ENCODE results near the gene INKA1. TPM values are rescaled to one million over a fixed set of nuclear protein-coding genes. Genes with fewer than 3 reads are reported as not detected.

Gene INKA1
- total and polyA plus RNA-seq, 8 donors = 1.8 to 15.0 (median 3.9) TPM; not detected in 2

DNA sequence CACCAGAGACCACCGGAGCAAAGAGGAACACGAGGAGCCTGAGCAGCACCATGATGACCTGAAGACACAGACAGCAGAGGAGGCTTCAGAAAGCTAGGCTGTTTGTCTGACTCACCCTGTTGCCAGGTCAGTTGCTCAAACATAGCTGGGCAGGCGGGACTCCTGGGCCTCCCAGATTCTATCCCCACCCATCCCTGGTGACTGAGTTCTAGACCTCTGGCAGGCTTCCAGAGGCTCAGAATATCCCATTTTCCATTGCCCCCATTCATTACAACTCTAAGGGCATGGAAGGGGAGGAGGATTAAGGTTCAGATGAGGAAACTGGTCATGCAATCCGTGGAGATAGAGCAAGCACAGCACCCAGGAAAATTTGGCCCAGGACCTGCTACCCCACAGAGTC, 3.3 kb upstream of the INKA1 start, which contains the start of gene CDHR4:
TSS of gene CDHR4 (minus strand) at position 113 of the 400 bp plus-strand sequence. CDS start at position 52, 61 bp downstream.
- Histone ChIP-seq H3K4me3 (no peak within 1 kb of the TSS), H3K27me3 (no peaks in the 10 kb centered on the region), H3K36me3 (no peaks in the 10 kb centered on the region), H3K27ac (no peak within 1 kb of the TSS), H3K4me1 (peaks cover 13 to 40% (median 27%) of the 10 kb centered on the region in 4 donors), H3K9me3 (no peaks in the 10 kb centered on the region)
- intact Hi-C loops (cut with DNase I; ENCODE audit: low total_unique reads) = no loop called here
- peak in 1 of 2 donors; percentile 48 for DNase-seq
- TF ChIP-seq POLR2A (IDR thresholded peaks at IDR 0.05) = no peak
- TF ChIP-seq, protein P1, sequence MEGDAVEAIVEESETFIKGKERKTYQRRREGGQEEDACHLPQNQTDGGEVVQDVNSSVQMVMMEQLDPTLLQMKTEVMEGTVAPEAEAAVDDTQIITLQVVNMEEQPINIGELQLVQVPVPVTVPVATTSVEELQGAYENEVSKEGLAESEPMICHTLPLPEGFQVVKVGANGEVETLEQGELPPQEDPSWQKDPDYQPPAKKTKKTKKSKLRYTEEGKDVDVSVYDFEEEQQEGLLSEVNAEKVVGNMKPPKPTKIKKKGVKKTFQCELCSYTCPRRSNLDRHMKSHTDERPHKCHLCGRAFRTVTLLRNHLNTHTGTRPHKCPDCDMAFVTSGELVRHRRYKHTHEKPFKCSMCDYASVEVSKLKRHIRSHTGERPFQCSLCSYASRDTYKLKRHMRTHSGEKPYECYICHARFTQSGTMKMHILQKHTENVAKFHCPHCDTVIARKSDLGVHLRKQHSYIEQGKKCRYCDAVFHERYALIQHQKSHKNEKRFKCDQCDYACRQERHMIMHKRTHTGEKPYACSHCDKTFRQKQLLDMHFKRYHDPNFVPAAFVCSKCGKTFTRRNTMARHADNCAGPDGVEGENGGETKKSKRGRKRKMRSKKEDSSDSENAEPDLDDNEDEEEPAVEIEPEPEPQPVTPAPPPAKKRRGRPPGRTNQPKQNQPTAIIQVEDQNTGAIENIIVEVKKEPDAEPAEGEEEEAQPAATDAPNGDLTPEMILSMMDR (IDR thresholded peaks at IDR 0.05) = no peak
- no peak for TF ChIP-seq POLR2AphosphoS5 (IDR thresholded peaks at IDR 0.05)
- no peak for TF ChIP-seq EP300 (IDR thresholded peaks at IDR 0.05)
- 35 to 64% (median 57%) methylated on average over 2 to 4 of the region's 4 CpGs for WGBS, 5 donors

DNA sequence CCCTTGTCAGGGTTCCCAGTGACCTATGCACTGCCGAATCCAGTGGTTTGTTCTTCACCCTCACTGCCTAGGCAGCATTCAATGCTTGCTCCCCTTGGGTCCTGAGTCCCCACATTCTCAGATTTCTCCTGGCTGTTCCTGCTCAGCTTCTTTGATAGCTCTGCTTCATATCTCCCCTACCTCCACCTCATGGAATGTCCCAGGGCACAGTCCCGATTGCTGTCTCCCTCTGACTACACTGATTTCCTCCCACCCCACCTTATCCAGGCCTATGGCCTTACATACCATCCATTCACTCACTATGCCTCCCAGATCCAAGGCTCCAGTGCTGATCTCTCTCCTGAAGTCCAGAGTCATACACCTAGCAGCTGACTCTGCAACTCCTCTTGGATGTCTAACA, 1.9 kb upstream of the INKA1 start:
- Histone ChIP-seq H3K27ac (no peak overlapping the region), H3K27me3 (no peaks in the 10 kb centered on the region), H3K4me1 (peaks cover 27 to 54% (median 41%) of the 10 kb centered on the region in 4 donors), H3K36me3 (no peaks in the 10 kb centered on the region), H3K4me3 (no peak overlapping the region), H3K9me3 (no peaks in the 10 kb centered on the region)
- DNase-seq = no peak
- TF ChIP-seq POLR2AphosphoS5 (IDR thresholded peaks at IDR 0.05) = no peak
- no peak for TF ChIP-seq EP300 (IDR thresholded peaks at IDR 0.05)
- TF ChIP-seq, protein P1 (IDR thresholded peaks at IDR 0.05) = no peak
- no peak for TF ChIP-seq POLR2A (IDR thresholded peaks at IDR 0.05)
- intact Hi-C loops (cut with DNase I; ENCODE audit: low total_unique reads) = no loop called here
- 75 to 85% (median 77%) methylated on average over 2 of the region's 2 CpGs for WGBS, 5 donors

DNA sequence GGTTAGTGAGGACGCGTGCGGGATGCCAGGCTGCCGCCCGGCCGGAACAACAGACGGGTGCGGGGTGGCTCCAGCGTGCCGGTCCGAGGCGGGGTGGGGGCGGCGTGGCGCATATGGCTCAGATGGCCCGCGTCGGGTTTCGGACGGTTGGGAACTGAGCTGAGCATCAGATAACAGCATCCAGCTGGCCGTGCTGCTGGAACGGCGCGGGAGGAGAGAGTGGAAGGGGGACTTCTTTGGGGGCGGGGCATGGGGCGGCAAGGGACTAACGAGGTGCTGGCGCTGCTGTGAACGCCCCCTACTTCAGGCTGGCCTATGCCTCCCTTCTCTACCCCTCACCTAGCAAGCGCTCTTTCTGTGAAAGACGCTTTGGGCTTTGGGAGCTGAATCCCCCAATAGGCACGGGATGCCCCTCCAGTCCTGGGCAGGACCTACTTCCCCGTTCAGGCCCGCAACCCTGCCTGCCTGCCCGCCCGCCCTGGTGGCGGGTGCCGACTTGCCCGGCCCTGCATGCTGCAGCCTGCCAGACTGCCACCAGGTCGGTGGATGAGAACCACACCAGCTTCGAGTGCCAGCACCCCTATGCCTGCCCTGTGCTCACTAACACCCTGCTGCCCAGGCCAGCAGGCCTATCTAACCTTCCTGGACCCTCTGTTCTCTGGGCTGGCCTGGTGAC, 542 bp downstream of the INKA1 start:
- DNase-seq = peak in 1 of 2 donors; percentile 82
- H3K4me1 ChIP-seq = peaks cover 40 to 74% (median 59%) of the 10 kb centered on the region in 4 donors
- TF ChIP-seq POLR2AphosphoS5 (IDR thresholded peaks at IDR 0.05) (no peak), POLR2A (IDR thresholded peaks at IDR 0.05) (no peak), EP300 (IDR thresholded peaks at IDR 0.05) (no peak)
- TF ChIP-seq, protein P1 (IDR thresholded peaks at IDR 0.05) = no peak
- WGBS, 5 donors = 0 to 4% (median 3%) methylated on average over 14 to 41 of the region's 41 CpGs
- no peaks in the 10 kb centered on the region for H3K27me3 ChIP-seq
- intact Hi-C loops (cut with DNase I; ENCODE audit: low total_unique reads) = loop anchor here (2.0 kb wide), 1 partner anchor 35 kb away; no protein-coding TSS in a partner anchor
- peak overlapping the region; percentile 83 to 89 (median 86) for H3K4me3 ChIP-seq
- H3K27ac ChIP-seq = peak overlapping the region; percentile 77 to 94 (median 89)
- no peaks in the 10 kb centered on the region for H3K9me3 ChIP-seq
- peaks cover 0 to 13% (median 3%) of the 10 kb centered on the region in 4 donors for H3K36me3 ChIP-seq

DNA sequence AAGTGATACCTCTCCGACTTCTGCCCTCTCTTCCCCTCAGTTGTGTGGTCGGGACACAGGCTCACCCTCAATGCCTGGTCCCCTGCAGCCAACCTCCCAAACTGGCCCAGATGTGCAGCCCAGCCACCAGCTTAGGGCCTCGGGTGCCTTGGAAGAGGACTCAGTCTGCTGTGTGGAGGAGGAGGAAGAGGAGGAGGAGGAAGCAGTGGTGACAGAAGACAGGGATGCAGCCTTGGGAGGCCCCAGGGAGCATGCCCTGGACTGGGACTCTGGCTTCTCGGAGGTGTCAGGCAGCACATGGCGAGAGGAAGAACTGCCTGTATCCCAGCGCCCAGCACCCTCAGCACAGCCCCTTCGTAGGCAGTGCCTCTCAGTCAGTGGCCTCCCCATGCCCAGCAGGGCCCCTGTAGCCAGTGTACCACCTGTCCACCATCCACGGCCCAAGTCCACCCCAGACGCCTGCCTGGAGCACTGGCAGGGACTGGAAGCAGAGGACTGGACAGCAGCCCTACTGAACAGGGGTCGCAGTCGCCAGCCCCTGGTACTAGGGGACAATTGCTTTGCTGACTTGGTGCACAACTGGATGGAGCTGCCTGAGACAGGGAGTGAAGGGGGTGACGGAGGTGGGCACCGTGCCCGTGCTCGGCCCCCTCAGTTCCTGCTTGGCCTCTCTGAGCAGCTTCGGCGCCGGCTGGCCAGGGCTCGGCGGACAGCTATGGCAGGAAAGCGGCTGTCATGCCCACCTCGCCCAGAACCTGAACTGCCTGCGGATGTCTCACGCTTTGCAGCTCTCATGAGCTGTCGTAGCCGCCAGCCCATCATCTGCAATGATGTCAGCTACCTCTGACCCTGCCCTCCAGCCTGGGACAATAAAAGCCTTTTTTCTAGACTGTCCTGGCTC, 1.3 kb downstream of the INKA1 start:
- 60 to 78% (median 69%) methylated on average over 15 to 26 of the region's 26 CpGs for WGBS, 5 donors

More for the DNA sequence above, 1.3 kb downstream of the INKA1 start:
- TF ChIP-seq, protein P1 (IDR thresholded peaks at IDR 0.05) = no peak
- no peak for TF ChIP-seq POLR2A (IDR thresholded peaks at IDR 0.05)
- Histone ChIP-seq H3K36me3 (peaks cover under 1 to 21% (median 11%) of the 10 kb centered on the region in 4 donors), H3K27ac (peak overlapping the region in 4 of 5 donors; percentile 88 to 94 (median 90)), H3K4me3 (peak overlapping the region; percentile 83 to 89 (median 86)), H3K4me1 (peaks cover 40 to 71% (median 59%) of the 10 kb centered on the region in 4 donors), H3K27me3 (no peaks in the 10 kb centered on the region), H3K9me3 (no peaks in the 10 kb centered on the region)
- DNase-seq = peak in 1 of 2 donors; percentile 28
- intact Hi-C loops (cut with DNase I; ENCODE audit: low total_unique reads) = no loop called here

Measured in stomach (tissue), 9 donors.